B cell (primary cell): Measurements from ENCODE around the gene RAD51B.

Experiments
- CTCF ChIP-seq: fragments of 200-600 bp; IDR thresholded peaks from one replicate; pipeline ENCODE4 v1.8.0; 2022; ENCODE audit warnings: antibody characterized with exemption, mild to moderate bottlenecking
- EZH2 ChIP-seq: IDR thresholded peaks from 2 replicates; pipeline ENCODE4 v1.6.1; 2012; ENCODE audit warnings: borderline replicate concordance, low read depth, mild to moderate bottlenecking, moderate library complexity, low read length; ENCODE audit not compliant: insufficient read depth, poor library complexity, severe bottlenecking

- TF ChIP-seq CTCF (no peak), EZH2 (no peak)
Measured at GRCh38 chr14:68181519-68182326, 362.1 kb downstream of the RAD51B start.
